ENCODE results near the gene KIAA0825. TPM values are rescaled to one million over a fixed set of nuclear protein-coding genes. Genes with fewer than 3 reads are reported as not detected.
A peak's percentile ranks its signal among the peaks of the same experiment; 100 is the strongest.

The KIAA0825 gene
- total RNA-seq, 1 experiment from 2014 or later = 1.6 TPM

DNA sequence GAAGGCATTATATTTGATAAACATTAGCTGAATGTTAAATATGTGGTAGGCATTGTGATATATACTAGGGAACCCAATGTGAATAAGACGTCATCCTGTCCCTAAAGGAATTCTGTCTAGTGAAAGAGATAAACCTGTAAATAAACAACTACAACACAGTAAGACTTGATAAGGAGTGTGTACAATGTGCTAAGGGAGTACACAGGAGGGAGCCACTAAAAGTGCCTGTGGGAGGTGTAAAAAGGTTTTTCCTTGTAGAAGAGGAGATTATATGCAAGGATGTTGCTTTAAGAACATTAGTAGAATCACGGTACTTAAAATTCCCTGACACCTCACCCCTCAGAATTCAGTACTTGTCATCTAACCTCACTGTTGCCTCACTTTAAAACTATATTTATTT is 91.7 kb downstream of the KIAA0825 start:
- Histone ChIP-seq H3K27ac (ENCODE audit: low read length) (no peak overlapping the region), H3K36me3 (ENCODE audit: control insufficient read depth, insufficient read depth, low read length) (no peaks in the 10 kb centered on the region), H3K27me3 (ENCODE audit: control insufficient read depth, insufficient read depth, low read length) (no peaks in the 10 kb centered on the region), H3K9me3 (ENCODE audit: control insufficient read depth, insufficient read depth, low read depth, low read length) (no peaks in the 10 kb centered on the region), H3K4me3 (ENCODE audit: low read depth in 2 of 2, low read length in 2 of 2) (no peak overlapping the region), H3K4me1 (ENCODE audit: control insufficient read depth, insufficient read depth, low read length) (no peaks in the 10 kb centered on the region)
- TF ChIP-seq, protein P1, sequence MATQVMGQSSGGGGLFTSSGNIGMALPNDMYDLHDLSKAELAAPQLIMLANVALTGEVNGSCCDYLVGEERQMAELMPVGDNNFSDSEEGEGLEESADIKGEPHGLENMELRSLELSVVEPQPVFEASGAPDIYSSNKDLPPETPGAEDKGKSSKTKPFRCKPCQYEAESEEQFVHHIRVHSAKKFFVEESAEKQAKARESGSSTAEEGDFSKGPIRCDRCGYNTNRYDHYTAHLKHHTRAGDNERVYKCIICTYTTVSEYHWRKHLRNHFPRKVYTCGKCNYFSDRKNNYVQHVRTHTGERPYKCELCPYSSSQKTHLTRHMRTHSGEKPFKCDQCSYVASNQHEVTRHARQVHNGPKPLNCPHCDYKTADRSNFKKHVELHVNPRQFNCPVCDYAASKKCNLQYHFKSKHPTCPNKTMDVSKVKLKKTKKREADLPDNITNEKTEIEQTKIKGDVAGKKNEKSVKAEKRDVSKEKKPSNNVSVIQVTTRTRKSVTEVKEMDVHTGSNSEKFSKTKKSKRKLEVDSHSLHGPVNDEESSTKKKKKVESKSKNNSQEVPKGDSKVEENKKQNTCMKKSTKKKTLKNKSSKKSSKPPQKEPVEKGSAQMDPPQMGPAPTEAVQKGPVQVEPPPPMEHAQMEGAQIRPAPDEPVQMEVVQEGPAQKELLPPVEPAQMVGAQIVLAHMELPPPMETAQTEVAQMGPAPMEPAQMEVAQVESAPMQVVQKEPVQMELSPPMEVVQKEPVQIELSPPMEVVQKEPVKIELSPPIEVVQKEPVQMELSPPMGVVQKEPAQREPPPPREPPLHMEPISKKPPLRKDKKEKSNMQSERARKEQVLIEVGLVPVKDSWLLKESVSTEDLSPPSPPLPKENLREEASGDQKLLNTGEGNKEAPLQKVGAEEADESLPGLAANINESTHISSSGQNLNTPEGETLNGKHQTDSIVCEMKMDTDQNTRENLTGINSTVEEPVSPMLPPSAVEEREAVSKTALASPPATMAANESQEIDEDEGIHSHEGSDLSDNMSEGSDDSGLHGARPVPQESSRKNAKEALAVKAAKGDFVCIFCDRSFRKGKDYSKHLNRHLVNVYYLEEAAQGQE (IDR thresholded peaks at IDR 0.05; ENCODE audit: insufficient read depth in 1 of 2, low read depth in 2 of 2, low read length in 1 of 2) = no peak
- TF ChIP-seq TCF7L2 (IDR thresholded peaks at IDR 0.05; ENCODE audit: low read depth, low read length) = no peak
- no peak for DNase-seq (ENCODE audit: low read depth, low spot score)
- BruUV-seq (replicated peaks) = no TSS peak
- in situ Hi-C loops (cut with HindIII; ENCODE audit: low pct_unique_long_range_greater_than_20kb, low sequenced_read_pairs) = no loop called here
- intact Hi-C loops (cut with micrococcal nuclease; ENCODE audit: unreplicated experiment) = loop anchor here (5.0 to 10.0 kb wide), 2 partner anchors 211 to 328 kb away; no protein-coding TSS in a partner anchor
- no peak for ATAC-seq
- ChIA-PET CTCF (no interaction called here), POLR2A (no interaction called here)

DNA sequence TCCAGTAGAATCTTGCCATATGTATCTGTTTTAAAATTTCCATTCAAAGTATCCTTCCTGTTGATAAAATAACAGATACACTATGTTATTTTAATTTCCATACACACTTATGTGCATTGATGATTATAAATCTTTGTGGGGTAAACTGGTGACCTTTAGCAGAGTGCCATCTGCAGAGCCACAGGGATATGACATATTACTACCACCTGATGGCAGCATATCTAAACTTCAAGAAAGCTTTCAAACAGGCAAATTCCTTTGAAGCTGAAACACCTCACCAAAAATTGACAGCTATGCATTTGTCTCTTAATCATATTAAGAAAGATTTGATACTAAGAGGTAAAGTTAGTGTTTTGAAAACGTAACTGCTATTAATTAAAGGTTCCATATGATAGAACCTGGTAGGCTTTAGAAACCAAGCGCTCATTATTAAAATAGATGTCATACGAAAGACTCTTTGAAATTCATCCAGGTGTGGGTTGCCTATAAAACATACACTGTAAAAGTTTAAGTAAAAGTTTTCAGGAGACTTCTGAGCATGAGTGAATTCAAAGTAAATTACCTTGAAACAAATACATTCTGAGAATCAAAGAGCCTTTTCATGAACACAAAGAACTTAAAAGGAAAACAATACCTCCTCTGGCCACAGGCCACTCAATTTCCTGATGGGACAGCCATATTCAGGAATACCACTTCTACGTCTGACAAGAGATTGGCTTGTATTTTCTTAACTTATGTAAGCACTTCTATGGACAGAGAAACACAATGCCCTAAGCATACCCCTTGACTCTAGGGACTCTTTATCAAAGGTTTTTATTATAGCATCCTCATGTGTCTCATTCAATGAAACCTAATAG is 93.3 kb downstream of the KIAA0825 start:
- no peak overlapping the region for H3K4me3 ChIP-seq (ENCODE audit: low read depth in 2 of 2, low read length in 2 of 2)
- intact Hi-C loops (cut with micrococcal nuclease; ENCODE audit: unreplicated experiment) = loop anchor here (2.0 to 10.0 kb wide), 3 partner anchors 168 to 330 kb away; no protein-coding TSS in a partner anchor
- no peaks in the 10 kb centered on the region for H3K27me3 ChIP-seq (ENCODE audit: control insufficient read depth, insufficient read depth, low read length)
- no peaks in the 10 kb centered on the region for H3K4me1 ChIP-seq (ENCODE audit: control insufficient read depth, insufficient read depth, low read length)
- CTCF ChIA-PET = interaction anchor here (0.6 to 1.0 kb wide), 5 partner anchors 67 to 604 kb away, joined by 3 to 6 read pairs (median 3); no protein-coding TSS in a partner anchor
- ATAC-seq (peak; percentile 87), DNase-seq (ENCODE audit: low read depth, low spot score) (peak; percentile 25)
- POLR2A ChIA-PET = no interaction called here
- H3K9me3 ChIP-seq (ENCODE audit: control insufficient read depth, insufficient read depth, low read depth, low read length) = no peaks in the 10 kb centered on the region
- TF ChIP-seq POLR2AphosphoS5 (IDR thresholded peaks at IDR 0.05; ENCODE audit: low read depth, low read length) (no peak), SIN3A (IDR thresholded peaks at IDR 0.05; ENCODE audit: borderline replicate concordance, insufficient read depth, low read depth, low read length) (no peak), TCF7L2 (IDR thresholded peaks at IDR 0.05; ENCODE audit: low read depth, low read length) (peak; percentile 17; the same call in 1 of the 2 replicates)
- TF ChIP-seq, protein P2, sequence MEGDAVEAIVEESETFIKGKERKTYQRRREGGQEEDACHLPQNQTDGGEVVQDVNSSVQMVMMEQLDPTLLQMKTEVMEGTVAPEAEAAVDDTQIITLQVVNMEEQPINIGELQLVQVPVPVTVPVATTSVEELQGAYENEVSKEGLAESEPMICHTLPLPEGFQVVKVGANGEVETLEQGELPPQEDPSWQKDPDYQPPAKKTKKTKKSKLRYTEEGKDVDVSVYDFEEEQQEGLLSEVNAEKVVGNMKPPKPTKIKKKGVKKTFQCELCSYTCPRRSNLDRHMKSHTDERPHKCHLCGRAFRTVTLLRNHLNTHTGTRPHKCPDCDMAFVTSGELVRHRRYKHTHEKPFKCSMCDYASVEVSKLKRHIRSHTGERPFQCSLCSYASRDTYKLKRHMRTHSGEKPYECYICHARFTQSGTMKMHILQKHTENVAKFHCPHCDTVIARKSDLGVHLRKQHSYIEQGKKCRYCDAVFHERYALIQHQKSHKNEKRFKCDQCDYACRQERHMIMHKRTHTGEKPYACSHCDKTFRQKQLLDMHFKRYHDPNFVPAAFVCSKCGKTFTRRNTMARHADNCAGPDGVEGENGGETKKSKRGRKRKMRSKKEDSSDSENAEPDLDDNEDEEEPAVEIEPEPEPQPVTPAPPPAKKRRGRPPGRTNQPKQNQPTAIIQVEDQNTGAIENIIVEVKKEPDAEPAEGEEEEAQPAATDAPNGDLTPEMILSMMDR (IDR thresholded peaks at IDR 0.05) = peak; percentile 75; the same call in 1 of the 2 replicates
- TF ChIP-seq, protein P1 (IDR thresholded peaks at IDR 0.05; ENCODE audit: insufficient read depth in 1 of 2, low read depth in 2 of 2, low read length in 1 of 2) = no peak
- no TSS peak for BruUV-seq (replicated peaks)
- H3K27ac ChIP-seq (ENCODE audit: low read length) = no peak overlapping the region
- no peaks in the 10 kb centered on the region for H3K36me3 ChIP-seq (ENCODE audit: control insufficient read depth, insufficient read depth, low read length)
- in situ Hi-C loops (cut with HindIII; ENCODE audit: low pct_unique_long_range_greater_than_20kb, low sequenced_read_pairs) = no loop called here

Measured in Panc1 (cell line).